Fibroblast of lung (primary cell): ENCODE results near the gene ASB12. TPM values are rescaled to one million over a fixed set of nuclear protein-coding genes. Genes with fewer than 3 reads are reported as not detected.

Experiments used
- DNase-seq, 2 donors: peaks; one replicate each; pipeline versions ENCODE4 v3.0.0 to v3.0.0-alpha.2; 2010; ENCODE audit warnings: low read depth in 2 of 2
- H2AFZ ChIP-seq: 2 replicates; pipeline ENCODE4 v1.5.1; 2012; ENCODE audit warnings: low read length, control low read depth, inconsistent platforms
- H3K27ac ChIP-seq: 2 replicates; pipeline ENCODE4 v1.5.1; 2011; ENCODE audit warnings: low read length, control low read depth; ENCODE audit not compliant: insufficient read depth
- H3K27me3 ChIP-seq: 2 replicates; pipeline ENCODE4 v1.5.1; 2011; ENCODE audit warnings: mild to moderate bottlenecking, low read length; ENCODE audit not compliant: control insufficient read depth, insufficient read depth
- H3K36me3 ChIP-seq: 2 replicates; pipeline ENCODE4 v1.5.1; 2011; ENCODE audit warnings: low read length; ENCODE audit not compliant: control insufficient read depth, insufficient read depth
- H3K4me1 ChIP-seq: 2 replicates; pipeline ENCODE4 v1.5.1; 2011; ENCODE audit warnings: low read length; ENCODE audit not compliant: control insufficient read depth, insufficient read depth; ENCODE audit errors: extremely low read depth
- H3K4me2 ChIP-seq: 2 replicates; pipeline ENCODE4 v1.5.1; 2011; ENCODE audit warnings: low read length, control low read depth; ENCODE audit not compliant: insufficient read depth; ENCODE audit errors: extremely low read depth
- H3K4me3 ChIP-seq, 4 experiments: fragments of 200-600 bp in 1 of 4; sonication (generic) in 1 of 4; replicated peaks in 1 of 4; 2 replicates each; pipeline ENCODE4 v1.5.1; 2011 to 2016; ENCODE audit warnings: low read length in 4 of 4, low read depth in 3 of 4, mild to moderate bottlenecking in 3 of 4, control low read depth in 2 of 4, inconsistent platforms in 1 of 4, mixed read lengths in 1 of 4; ENCODE audit not compliant: insufficient read depth in 1 of 4; ENCODE audit errors: control extremely low read depth in 1 of 4
- H3K79me2 ChIP-seq: 2 replicates; pipeline ENCODE4 v1.5.1; 2012; ENCODE audit warnings: mild to moderate bottlenecking, low read length, inconsistent platforms; ENCODE audit not compliant: control insufficient read depth, insufficient read depth
- H3K9ac ChIP-seq: 2 replicates; pipeline ENCODE4 v1.5.1; 2011; ENCODE audit warnings: mild to moderate bottlenecking, low read length, control low read depth; ENCODE audit not compliant: insufficient read depth
- H3K9me3 ChIP-seq: 2 replicates; pipeline ENCODE4 v1.5.1; 2012; ENCODE audit warnings: low read depth, low read length; ENCODE audit not compliant: control insufficient read depth, insufficient read depth
- H4K20me1 ChIP-seq: 2 replicates; pipeline ENCODE4 v1.5.1; 2011; ENCODE audit warnings: low read length; ENCODE audit not compliant: control insufficient read depth, insufficient read depth; ENCODE audit errors: extremely low read depth
- EZH2 ChIP-seq: IDR thresholded peaks from 2 replicates; pipeline ENCODE4 v1.5.1; 2012; ENCODE audit warnings: low read length, control low read depth, mild to moderate bottlenecking; ENCODE audit errors: missing control alignments
- polyA minus RNA-seq: library from RNA; depleted of rRNA, polyadenylated mRNA; stranded (reverse); fragments of >200 nt; gene quantifications from 2 replicates; pipeline ENCODE4 v1.2.3, GENCODE V29; 2011; ENCODE audit warnings: low replicate concordance
- polyA plus RNA-seq, 2 donors: library from polyadenylated mRNA; depleted of rRNA in 1 of 2; stranded (reverse) in 1 of 2; unstranded in 1 of 2; fragments of >200 nt; gene quantifications; 2 replicates each; pipeline ENCODE4 v1.2.1, GENCODE V29; 2011 to 2012; ENCODE audit warnings: missing spikeins in 1 of 2
- total RNA-seq: library from RNA; depleted of rRNA; stranded (reverse); fragments of >200 nt; gene quantifications from 2 replicates; pipeline ENCODE4 v1.2.1, GENCODE V29; 2014
- TF ChIP-seq, protein P1 (sequence below), 2 donors: IDR thresholded peaks in 1 of 2; conservative IDR thresholded peaks in 1 of 2; 1 replicate in 1 of 2; 2 replicates in 1 of 2; pipeline ENCODE4 v1.5.1; 2011 to 2012; ENCODE audit warnings: low read length in 2 of 2, control low read depth in 1 of 2, inconsistent platforms in 1 of 2, low read depth in 1 of 2, mild to moderate bottlenecking in 1 of 2

The ASB12 gene, protein sequence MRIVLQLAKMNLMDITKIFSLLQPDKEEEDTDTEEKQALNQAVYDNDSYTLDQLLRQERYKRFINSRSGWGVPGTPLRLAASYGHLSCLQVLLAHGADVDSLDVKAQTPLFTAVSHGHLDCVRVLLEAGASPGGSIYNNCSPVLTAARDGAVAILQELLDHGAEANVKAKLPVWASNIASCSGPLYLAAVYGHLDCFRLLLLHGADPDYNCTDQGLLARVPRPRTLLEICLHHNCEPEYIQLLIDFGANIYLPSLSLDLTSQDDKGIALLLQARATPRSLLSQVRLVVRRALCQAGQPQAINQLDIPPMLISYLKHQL
- total RNA-seq (not detected in 2 replicates), polyA plus RNA-seq (not detected in 2 replicates), polyA minus RNA-seq (not detected in 2 replicates)
- polyA plus RNA-seq (2012): not detected in 2 replicates

DNA sequence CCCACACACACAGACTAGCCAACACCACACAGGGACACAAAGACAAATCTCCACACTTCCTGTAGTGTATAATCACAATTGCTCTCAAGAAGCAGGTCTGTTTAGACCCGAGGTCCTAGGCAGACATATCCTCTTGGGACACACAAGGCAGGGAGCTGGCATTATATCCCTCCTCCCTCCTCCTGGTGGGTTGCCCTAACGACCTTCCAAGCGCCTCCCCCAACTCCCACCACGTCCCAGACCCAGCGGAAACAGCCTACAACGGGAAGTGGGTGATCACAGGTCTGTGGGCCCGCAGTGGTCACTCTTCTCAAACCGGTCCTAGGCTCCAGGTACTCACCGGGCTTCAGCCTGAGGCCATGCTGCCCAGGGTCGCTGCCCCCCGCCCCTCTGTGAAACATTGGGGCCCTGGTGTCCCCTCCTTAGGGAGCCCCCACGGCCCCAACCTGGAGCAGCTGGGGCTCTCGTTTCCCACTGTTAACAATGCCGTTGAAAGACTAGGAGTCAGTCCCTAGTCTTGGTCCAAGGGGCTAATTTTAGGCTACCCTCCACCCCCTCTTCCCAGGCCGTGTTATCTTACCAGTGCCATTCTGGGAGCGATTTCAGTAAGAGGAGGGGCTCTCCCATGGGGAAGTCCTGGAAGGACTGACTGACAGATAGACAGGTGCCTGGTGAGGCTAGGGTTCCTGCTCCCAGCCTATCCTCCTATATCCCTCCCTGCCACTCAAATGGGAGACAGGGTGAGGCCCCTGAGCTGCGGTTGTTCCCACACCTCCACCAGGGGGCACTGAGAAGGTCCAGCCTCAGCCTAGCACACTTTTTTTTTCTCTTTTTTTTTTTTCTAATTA is at the start of gene ASB12:
TSS of gene ASB12 (minus strand) at position 485 of the 848 bp plus-strand sequence. CDS start 4,957 bp downstream, outside the sequence.
- Histone ChIP-seq H4K20me1 (no peaks in the 10 kb centered on the region), H3K9me3 (no peaks in the 10 kb centered on the region), H3K4me2 (no peak within 1 kb of the TSS), H2AFZ (no peak within 1 kb of the TSS), H3K36me3 (no peaks in the 10 kb centered on the region), H3K27ac (no peak within 1 kb of the TSS), H3K79me2 (no peaks in the 10 kb centered on the region), H3K4me3 (no peak within 1 kb of the TSS), H3K4me1 (no peaks in the 10 kb centered on the region), H3K27me3 (no peaks in the 10 kb centered on the region), H3K9ac (no peak within 1 kb of the TSS)
- no peak for DNase-seq
- TF ChIP-seq, protein P1, sequence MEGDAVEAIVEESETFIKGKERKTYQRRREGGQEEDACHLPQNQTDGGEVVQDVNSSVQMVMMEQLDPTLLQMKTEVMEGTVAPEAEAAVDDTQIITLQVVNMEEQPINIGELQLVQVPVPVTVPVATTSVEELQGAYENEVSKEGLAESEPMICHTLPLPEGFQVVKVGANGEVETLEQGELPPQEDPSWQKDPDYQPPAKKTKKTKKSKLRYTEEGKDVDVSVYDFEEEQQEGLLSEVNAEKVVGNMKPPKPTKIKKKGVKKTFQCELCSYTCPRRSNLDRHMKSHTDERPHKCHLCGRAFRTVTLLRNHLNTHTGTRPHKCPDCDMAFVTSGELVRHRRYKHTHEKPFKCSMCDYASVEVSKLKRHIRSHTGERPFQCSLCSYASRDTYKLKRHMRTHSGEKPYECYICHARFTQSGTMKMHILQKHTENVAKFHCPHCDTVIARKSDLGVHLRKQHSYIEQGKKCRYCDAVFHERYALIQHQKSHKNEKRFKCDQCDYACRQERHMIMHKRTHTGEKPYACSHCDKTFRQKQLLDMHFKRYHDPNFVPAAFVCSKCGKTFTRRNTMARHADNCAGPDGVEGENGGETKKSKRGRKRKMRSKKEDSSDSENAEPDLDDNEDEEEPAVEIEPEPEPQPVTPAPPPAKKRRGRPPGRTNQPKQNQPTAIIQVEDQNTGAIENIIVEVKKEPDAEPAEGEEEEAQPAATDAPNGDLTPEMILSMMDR (conservative IDR thresholded peaks at IDR 0.05 in 1 of 2, IDR thresholded peaks at IDR 0.05 in 1 of 2; ENCODE audit: low read depth in 1 of 2, low read length in 2 of 2): no peak
- no peak for TF ChIP-seq EZH2

DNA sequence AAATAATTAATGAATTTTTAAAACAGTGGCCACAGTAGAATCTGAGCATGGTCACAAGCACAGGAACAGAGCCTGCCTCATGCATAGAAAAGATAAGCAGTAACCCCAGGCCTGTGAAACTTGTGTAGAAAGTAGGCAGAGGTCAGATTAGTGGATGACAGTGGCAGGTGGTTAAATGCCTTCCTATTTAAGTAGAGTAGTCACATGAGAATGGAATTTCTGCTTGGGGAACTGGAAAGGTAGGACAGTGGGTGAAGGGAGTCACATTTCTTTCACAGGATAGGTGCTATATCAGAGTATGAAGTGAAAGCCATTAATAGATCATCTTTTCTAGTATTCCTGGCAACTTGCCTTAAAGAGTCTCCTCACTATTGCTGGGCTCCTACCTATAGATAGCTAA is 34.9 kb upstream of the ASB12 start:
- DNase-seq: no peak
- Histone ChIP-seq H4K20me1 (no peaks in the 10 kb centered on the region), H3K79me2 (no peaks in the 10 kb centered on the region), H3K9me3 (no peaks in the 10 kb centered on the region), H3K36me3 (no peaks in the 10 kb centered on the region), H3K9ac (no peak overlapping the region), H2AFZ (no peak overlapping the region), H3K27ac (no peak overlapping the region), H3K4me1 (no peaks in the 10 kb centered on the region), H3K4me2 (no peak overlapping the region), H3K4me3 (no peak overlapping the region), H3K27me3 (no peaks in the 10 kb centered on the region)
- no peak for TF ChIP-seq EZH2
- TF ChIP-seq, protein P1 (conservative IDR thresholded peaks at IDR 0.05 in 1 of 2, IDR thresholded peaks at IDR 0.05 in 1 of 2; ENCODE audit: low read depth in 1 of 2, low read length in 2 of 2): no peak

DNA sequence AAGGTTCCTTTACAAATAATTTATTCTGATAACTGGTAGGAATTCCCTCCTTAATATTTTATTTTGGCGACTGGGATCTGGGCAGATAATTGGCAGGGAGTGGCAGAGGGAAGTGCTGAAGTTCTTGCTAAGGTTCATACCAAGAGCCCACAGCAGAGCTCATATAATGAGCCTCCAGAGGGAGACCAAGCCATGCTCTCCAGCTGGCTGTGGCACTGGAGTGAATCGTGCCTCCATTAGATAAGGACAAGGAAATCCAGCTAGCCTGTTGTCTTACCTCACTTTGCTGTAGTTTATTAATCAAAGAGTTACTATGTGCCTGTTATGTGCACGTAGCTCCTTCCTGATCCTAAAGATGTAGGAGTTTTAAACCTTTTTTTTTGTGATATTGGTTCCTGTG is 1.3 kb downstream of the ASB12 start:
- no peak for DNase-seq

More for the DNA sequence above, 1.3 kb downstream of the ASB12 start:
- no peak overlapping the region for H3K9ac ChIP-seq
- H3K27me3 ChIP-seq: no peaks in the 10 kb centered on the region
- H3K9me3 ChIP-seq: no peaks in the 10 kb centered on the region
- no peak overlapping the region for H3K4me3 ChIP-seq
- no peak overlapping the region for H3K27ac ChIP-seq
- no peak overlapping the region for H2AFZ ChIP-seq
- no peaks in the 10 kb centered on the region for H3K4me1 ChIP-seq
- no peaks in the 10 kb centered on the region for H4K20me1 ChIP-seq
- H3K4me2 ChIP-seq: no peak overlapping the region
- H3K79me2 ChIP-seq: no peaks in the 10 kb centered on the region
- no peak for TF ChIP-seq EZH2
- no peaks in the 10 kb centered on the region for H3K36me3 ChIP-seq
